Liver (tissue), 9 donors: ENCODE data around the gene SMG7. TPM values are rescaled to one million over a fixed set of nuclear protein-coding genes. Genes with fewer than 3 reads are reported as not detected.

Source experiments
- DNase-seq: peaks from one replicate; pipeline ENCODE4 v3.0.0-alpha.2; 2017; ENCODE audit warnings: low spot score
- H3K27ac ChIP-seq, 2 donors: one replicate each; pipeline ENCODE4 v1.7.0; 2013; ENCODE audit warnings: inconsistent platforms in 2 of 2, low read length in 2 of 2, control low read depth in 1 of 2, low read depth in 1 of 2, mild to moderate bottlenecking in 1 of 2
- H3K27me3 ChIP-seq, 4 donors: one replicate each; pipeline versions ENCODE4 v1.6.1 to v1.7.0; 2013; ENCODE audit warnings: low read length in 3 of 4, inconsistent platforms in 1 of 4, mild to moderate bottlenecking in 1 of 4, moderate library complexity in 1 of 4; ENCODE audit not compliant: control insufficient read depth in 4 of 4, insufficient read depth in 4 of 4
- H3K36me3 ChIP-seq, 4 donors: one replicate each; pipeline versions ENCODE4 v1.6.1 to v1.7.0; 2013; ENCODE audit warnings: low read length in 3 of 4, mild to moderate bottlenecking in 3 of 4, low read depth in 1 of 4, moderate library complexity in 1 of 4; ENCODE audit not compliant: control insufficient read depth in 4 of 4, insufficient read depth in 3 of 4
- H3K4me1 ChIP-seq, 4 donors: one replicate each; pipeline versions ENCODE4 v1.6.1 to v1.7.0; 2013; ENCODE audit warnings: low read length in 3 of 4, mild to moderate bottlenecking in 3 of 4, moderate library complexity in 1 of 4; ENCODE audit not compliant: control insufficient read depth in 4 of 4, insufficient read depth in 4 of 4
- H3K4me3 ChIP-seq, 3 donors: one replicate each; pipeline versions ENCODE4 v1.6.1 to v1.7.0; 2013; ENCODE audit warnings: low read length in 3 of 3, control low read depth in 1 of 3, low read depth in 1 of 3, mild to moderate bottlenecking in 1 of 3
- H3K9ac ChIP-seq, 2 donors: one replicate each; pipeline ENCODE4 v1.7.0; 2013; ENCODE audit warnings: low read length in 2 of 2, mild to moderate bottlenecking in 2 of 2, moderate library complexity in 2 of 2, control low read depth in 1 of 2, low read depth in 1 of 2
- H3K9me3 ChIP-seq, 4 donors: one replicate each; pipeline versions ENCODE4 v1.6.1 to v1.7.0; 2013; ENCODE audit warnings: low read length in 3 of 4; ENCODE audit not compliant: control insufficient read depth in 4 of 4
- EGR1 ChIP-seq, 2 donors: IDR thresholded peaks; 2 replicates each; pipeline ENCODE4 v1.6.1; 2016 to 2018; ENCODE audit warnings: antibody characterized with exemption in 2 of 2, low read depth in 2 of 2
- FOXA1 ChIP-seq: IDR thresholded peaks from 2 replicates; pipeline ENCODE4 v1.6.1; 2016; ENCODE audit warnings: antibody characterized with exemption
- FOXA2 ChIP-seq: IDR thresholded peaks from 2 replicates; pipeline ENCODE4 v1.6.1; 2016; ENCODE audit warnings: antibody characterized with exemption
- GABPA ChIP-seq, 2 donors: IDR thresholded peaks in 1 of 2; conservative IDR thresholded peaks in 1 of 2; 2 replicates each; pipeline ENCODE4 v1.6.1; 2016; ENCODE audit warnings: antibody characterized with exemption in 2 of 2, mild to moderate bottlenecking in 1 of 2, moderate library complexity in 1 of 2
- HNF4A ChIP-seq, 2 donors: conservative IDR thresholded peaks; 2 replicates each; pipeline ENCODE4 v1.6.1; 2016; ENCODE audit warnings: antibody characterized with exemption in 2 of 2, mild to moderate bottlenecking in 2 of 2
- HNF4G ChIP-seq: IDR thresholded peaks from 2 replicates; pipeline ENCODE4 v1.6.1; 2016; ENCODE audit warnings: antibody characterized with exemption
- JUND ChIP-seq, 2 donors: IDR thresholded peaks; 2 replicates each; pipeline ENCODE4 v1.6.1; 2016; ENCODE audit warnings: antibody characterized with exemption in 2 of 2
- NR2F2 ChIP-seq: IDR thresholded peaks from 2 replicates; pipeline ENCODE4 v1.6.1; 2016; ENCODE audit warnings: antibody characterized with exemption
- RAD21 ChIP-seq, 2 donors: IDR thresholded peaks; 2 replicates each; pipeline ENCODE4 v1.6.1; 2016; ENCODE audit warnings: antibody characterized with exemption in 2 of 2, mild to moderate bottlenecking in 2 of 2
- RXRA ChIP-seq, 2 donors: IDR thresholded peaks; 2 replicates each; pipeline ENCODE4 v1.6.1; 2017 to 2018; ENCODE audit warnings: antibody characterized with exemption in 2 of 2, mild to moderate bottlenecking in 1 of 2
- SP1 ChIP-seq: IDR thresholded peaks from 2 replicates; pipeline ENCODE4 v1.6.1; 2018; ENCODE audit warnings: antibody characterized with exemption, mild to moderate bottlenecking
- TAF1 ChIP-seq: conservative IDR thresholded peaks from 2 replicates; pipeline ENCODE4 v1.6.1; 2016; ENCODE audit warnings: antibody characterized with exemption, mild to moderate bottlenecking
- YY1 ChIP-seq: IDR thresholded peaks from 2 replicates; pipeline ENCODE4 v1.6.1; 2016; ENCODE audit warnings: antibody characterized with exemption, mild to moderate bottlenecking
- WGBS: extraction: QIAGEN DNeasy Blood & Tissue Kit; methylation state at CpG from one replicate; pipeline ENCODE4 v1.1.7; 2013; 5-methylcytosine and 5-hydroxymethylcytosine counted together
- polyA plus RNA-seq, 2 donors: library from polyadenylated mRNA; stranded (reverse) in 1 of 2; unstranded in 1 of 2; fragments of 200-250 nt in 1 of 2; fragments of >200 nt in 1 of 2; fragmentation: Nextera tagmentation in 1 of 2; extraction: Ambion mirVana in 1 of 2; gene quantifications; one replicate each; pipeline versions ENCODE4 v1.2.1 to v1.2.3, GENCODE V29; 2013 to 2015
- total RNA-seq, 2 donors: library from RNA; depleted of rRNA; stranded (reverse); fragments of >200 nt; gene quantifications; one replicate each; pipeline ENCODE4 v1.2.3, GENCODE V29; 2014
- TF ChIP-seq, protein P1 (sequence below): IDR thresholded peaks from 2 replicates; pipeline ENCODE4 v1.6.1; 2016; ENCODE audit warnings: antibody characterized with exemption, mild to moderate bottlenecking
- TF ChIP-seq, protein P2 (sequence below): IDR thresholded peaks from 2 replicates; pipeline ENCODE4 v1.6.1; 2016; ENCODE audit warnings: antibody characterized with exemption
- TF ChIP-seq, protein P3 (sequence below): IDR thresholded peaks from 2 replicates; pipeline ENCODE4 v1.6.1; 2016; ENCODE audit warnings: antibody characterized with exemption
- TF ChIP-seq, protein P4 (sequence below): fragments of 150-350 bp; IDR thresholded peaks from 2 replicates; pipeline ENCODE4 v1.5.1; 2017; ENCODE audit warnings: improper control_type of control experiment, low read depth, low read length; ENCODE audit not compliant: missing input control
- TF ChIP-seq, protein P5 (sequence below): IDR thresholded peaks from 2 replicates; pipeline ENCODE4 v1.6.1; 2016; ENCODE audit warnings: antibody characterized with exemption
- donor health status: healthy.
- donor health status: healthy.
- donor health status: healthy.
- donor health status: healthy.
- donor health status: healthy.

SMG7 gene
- total and polyA plus RNA-seq, 4 donors = 9.5 to 28.7 (median 13.6) TPM

DNA sequence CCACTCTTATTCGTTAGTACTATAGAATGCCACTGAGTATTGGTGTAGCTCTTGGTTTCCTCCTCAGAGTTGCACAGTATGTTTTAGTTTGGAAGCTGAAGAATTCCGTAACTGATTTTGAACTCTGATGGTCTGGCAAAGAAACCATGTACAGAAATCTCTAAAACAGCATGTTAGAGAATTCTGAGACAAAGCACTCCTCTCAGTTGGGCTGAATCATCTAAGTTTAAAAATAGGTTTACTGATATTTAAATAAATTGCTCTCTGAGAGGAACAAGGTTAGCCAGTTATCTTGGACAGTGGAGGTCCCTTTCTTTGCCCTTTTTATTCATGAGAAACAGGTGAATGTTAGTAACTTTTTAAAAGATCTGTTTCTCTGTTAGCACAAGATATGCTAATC, 74.1 kb downstream of the SMG7 start:
- Histone ChIP-seq H3K9ac (no peak overlapping the region), H3K9me3 (no peaks in the 10 kb centered on the region), H3K27ac (no peak overlapping the region), H3K36me3 (peaks cover 12 to 66% (median 52%) of the 10 kb centered on the region in 4 donors), H3K4me1 (no peaks in the 10 kb centered on the region), H3K4me3 (no peak overlapping the region), H3K27me3 (no peaks in the 10 kb centered on the region)
- WGBS = 91% methylated on average over 2 of the region's 2 CpGs
- TF ChIP-seq SP1 = no peak
- no peak for TF ChIP-seq NR2F2
- TF ChIP-seq RXRA (IDR thresholded peaks at IDR 0.05) = no peak
- TF ChIP-seq TAF1 = no peak
- TF ChIP-seq, protein P1, sequence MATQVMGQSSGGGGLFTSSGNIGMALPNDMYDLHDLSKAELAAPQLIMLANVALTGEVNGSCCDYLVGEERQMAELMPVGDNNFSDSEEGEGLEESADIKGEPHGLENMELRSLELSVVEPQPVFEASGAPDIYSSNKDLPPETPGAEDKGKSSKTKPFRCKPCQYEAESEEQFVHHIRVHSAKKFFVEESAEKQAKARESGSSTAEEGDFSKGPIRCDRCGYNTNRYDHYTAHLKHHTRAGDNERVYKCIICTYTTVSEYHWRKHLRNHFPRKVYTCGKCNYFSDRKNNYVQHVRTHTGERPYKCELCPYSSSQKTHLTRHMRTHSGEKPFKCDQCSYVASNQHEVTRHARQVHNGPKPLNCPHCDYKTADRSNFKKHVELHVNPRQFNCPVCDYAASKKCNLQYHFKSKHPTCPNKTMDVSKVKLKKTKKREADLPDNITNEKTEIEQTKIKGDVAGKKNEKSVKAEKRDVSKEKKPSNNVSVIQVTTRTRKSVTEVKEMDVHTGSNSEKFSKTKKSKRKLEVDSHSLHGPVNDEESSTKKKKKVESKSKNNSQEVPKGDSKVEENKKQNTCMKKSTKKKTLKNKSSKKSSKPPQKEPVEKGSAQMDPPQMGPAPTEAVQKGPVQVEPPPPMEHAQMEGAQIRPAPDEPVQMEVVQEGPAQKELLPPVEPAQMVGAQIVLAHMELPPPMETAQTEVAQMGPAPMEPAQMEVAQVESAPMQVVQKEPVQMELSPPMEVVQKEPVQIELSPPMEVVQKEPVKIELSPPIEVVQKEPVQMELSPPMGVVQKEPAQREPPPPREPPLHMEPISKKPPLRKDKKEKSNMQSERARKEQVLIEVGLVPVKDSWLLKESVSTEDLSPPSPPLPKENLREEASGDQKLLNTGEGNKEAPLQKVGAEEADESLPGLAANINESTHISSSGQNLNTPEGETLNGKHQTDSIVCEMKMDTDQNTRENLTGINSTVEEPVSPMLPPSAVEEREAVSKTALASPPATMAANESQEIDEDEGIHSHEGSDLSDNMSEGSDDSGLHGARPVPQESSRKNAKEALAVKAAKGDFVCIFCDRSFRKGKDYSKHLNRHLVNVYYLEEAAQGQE = no peak
- TF ChIP-seq JUND (IDR thresholded peaks at IDR 0.05) = no peak
- TF ChIP-seq HNF4A (conservative IDR thresholded peaks at IDR 0.05) = no peak
- no peak for TF ChIP-seq FOXA2
- TF ChIP-seq RAD21 (IDR thresholded peaks at IDR 0.05) = no peak
- TF ChIP-seq, protein P2, sequence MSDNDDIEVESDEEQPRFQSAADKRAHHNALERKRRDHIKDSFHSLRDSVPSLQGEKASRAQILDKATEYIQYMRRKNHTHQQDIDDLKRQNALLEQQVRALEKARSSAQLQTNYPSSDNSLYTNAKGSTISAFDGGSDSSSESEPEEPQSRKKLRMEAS = no peak
- TF ChIP-seq, protein P3, sequence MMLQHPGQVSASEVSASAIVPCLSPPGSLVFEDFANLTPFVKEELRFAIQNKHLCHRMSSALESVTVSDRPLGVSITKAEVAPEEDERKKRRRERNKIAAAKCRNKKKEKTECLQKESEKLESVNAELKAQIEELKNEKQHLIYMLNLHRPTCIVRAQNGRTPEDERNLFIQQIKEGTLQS = no peak
- TF ChIP-seq GABPA (IDR thresholded peaks at IDR 0.05 in 1 of 2, conservative IDR thresholded peaks at IDR 0.05 in 1 of 2) = no peak
- no peak for TF ChIP-seq FOXA1
- TF ChIP-seq, protein P4, sequence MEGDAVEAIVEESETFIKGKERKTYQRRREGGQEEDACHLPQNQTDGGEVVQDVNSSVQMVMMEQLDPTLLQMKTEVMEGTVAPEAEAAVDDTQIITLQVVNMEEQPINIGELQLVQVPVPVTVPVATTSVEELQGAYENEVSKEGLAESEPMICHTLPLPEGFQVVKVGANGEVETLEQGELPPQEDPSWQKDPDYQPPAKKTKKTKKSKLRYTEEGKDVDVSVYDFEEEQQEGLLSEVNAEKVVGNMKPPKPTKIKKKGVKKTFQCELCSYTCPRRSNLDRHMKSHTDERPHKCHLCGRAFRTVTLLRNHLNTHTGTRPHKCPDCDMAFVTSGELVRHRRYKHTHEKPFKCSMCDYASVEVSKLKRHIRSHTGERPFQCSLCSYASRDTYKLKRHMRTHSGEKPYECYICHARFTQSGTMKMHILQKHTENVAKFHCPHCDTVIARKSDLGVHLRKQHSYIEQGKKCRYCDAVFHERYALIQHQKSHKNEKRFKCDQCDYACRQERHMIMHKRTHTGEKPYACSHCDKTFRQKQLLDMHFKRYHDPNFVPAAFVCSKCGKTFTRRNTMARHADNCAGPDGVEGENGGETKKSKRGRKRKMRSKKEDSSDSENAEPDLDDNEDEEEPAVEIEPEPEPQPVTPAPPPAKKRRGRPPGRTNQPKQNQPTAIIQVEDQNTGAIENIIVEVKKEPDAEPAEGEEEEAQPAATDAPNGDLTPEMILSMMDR = no peak
- no peak for TF ChIP-seq HNF4G
- no peak for TF ChIP-seq EGR1 (IDR thresholded peaks at IDR 0.05; ENCODE audit: low read depth in 2 of 2)
- TF ChIP-seq YY1 = no peak
- TF ChIP-seq, protein P5, sequence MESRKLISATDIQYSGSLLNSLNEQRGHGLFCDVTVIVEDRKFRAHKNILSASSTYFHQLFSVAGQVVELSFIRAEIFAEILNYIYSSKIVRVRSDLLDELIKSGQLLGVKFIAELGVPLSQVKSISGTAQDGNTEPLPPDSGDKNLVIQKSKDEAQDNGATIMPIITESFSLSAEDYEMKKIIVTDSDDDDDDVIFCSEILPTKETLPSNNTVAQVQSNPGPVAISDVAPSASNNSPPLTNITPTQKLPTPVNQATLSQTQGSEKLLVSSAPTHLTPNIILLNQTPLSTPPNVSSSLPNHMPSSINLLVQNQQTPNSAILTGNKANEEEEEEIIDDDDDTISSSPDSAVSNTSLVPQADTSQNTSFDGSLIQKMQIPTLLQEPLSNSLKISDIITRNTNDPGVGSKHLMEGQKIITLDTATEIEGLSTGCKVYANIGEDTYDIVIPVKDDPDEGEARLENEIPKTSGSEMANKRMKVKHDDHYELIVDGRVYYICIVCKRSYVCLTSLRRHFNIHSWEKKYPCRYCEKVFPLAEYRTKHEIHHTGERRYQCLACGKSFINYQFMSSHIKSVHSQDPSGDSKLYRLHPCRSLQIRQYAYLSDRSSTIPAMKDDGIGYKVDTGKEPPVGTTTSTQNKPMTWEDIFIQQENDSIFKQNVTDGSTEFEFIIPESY = no peak
- DNase-seq = no peak
